HCT116 (cell line): ENCODE results near the gene CDH4. TPM values are rescaled to one million over a fixed set of nuclear protein-coding genes. Genes with fewer than 3 reads are reported as not detected.

ENCODE experiments used
- ATAC-seq: fragments of 200-7000 bp; cut with Tn5 transposase; 2 replicates; pipeline ENCODE4 v1.9.1; 2020; ENCODE audit warnings: mild to moderate bottlenecking, moderate library complexity
- BruUV-seq: library from RNA; stranded (reverse); fragments of 400-500 nt; replicated peaks from 2 replicates; lab custom pipeline; 2021; lab: Mats Ljungman, UMichigan
- CTCF ChIA-PET: fragments of 300-600 bp; sonication (Branson Sonifier 250); formaldehyde crosslinking; loops from one replicate; lab custom pipeline; 2021; ENCODE audit warnings: antibody characterized with exemption; lab: Charles Lee
- POLR2A ChIA-PET: fragments of 300-600, 350-600 bp; sonication (Branson Sonifier 250); formaldehyde crosslinking; loops from one replicate; lab custom pipeline; 2021; ENCODE audit warnings: antibody characterized with exemption; lab: Charles Lee
- RAD21 ChIA-PET, 2 experiments: fragments of 300-600 bp; sonication (Branson Sonifier 250); formaldehyde crosslinking; loops; one replicate each; lab custom pipeline; 2023; ENCODE audit warnings: low total read pairs in 2 of 2; ENCODE audit not compliant: uncharacterized antibody in 2 of 2, unreplicated experiment in 2 of 2, low non-redundant PET in 1 of 2; lab: Charles Lee
- DNase-seq: peaks from one replicate; pipeline ENCODE4 v3.0.0-alpha.2; 2010; ENCODE audit warnings: low read depth, low spot score
- H2AFZ ChIP-seq: fragments of 200-600 bp; shearing (Covaris generic), sonication (generic); 2 replicates; pipeline ENCODE4 v1.6.1; 2017; ENCODE audit warnings: low read depth, mixed run types, mixed read lengths, antibody characterized with exemption, low read length; ENCODE audit not compliant: poor library complexity, severe bottlenecking
- H3K27ac ChIP-seq: 2 replicates; pipeline ENCODE4 v1.5.1; 2012; ENCODE audit warnings: low read depth, low read length
- H3K27me3 ChIP-seq: fragments of 200-600 bp; sonication (generic); 2 replicates; pipeline ENCODE4 v1.6.1; 2016; ENCODE audit warnings: mixed run types, low read length, mixed read lengths; ENCODE audit not compliant: insufficient read depth
- H3K36me3 ChIP-seq, 2 experiments: fragments of 200-500 bp in 1 of 2; fragments of 200-600 bp in 1 of 2; sonication (Bioruptor generic) in 1 of 2; sonication (generic) in 1 of 2; 2 replicates each; pipeline versions ENCODE4 v1.5.1 to v1.6.1; 2014 to 2016; ENCODE audit warnings: low read length in 2 of 2, inconsistent platforms in 1 of 2, mixed read lengths in 1 of 2, mixed run types in 1 of 2; ENCODE audit not compliant: insufficient read depth in 2 of 2, control insufficient read depth in 1 of 2
- H3K4me1 ChIP-seq, 2 experiments: fragments of 200-600 bp in 1 of 2; sonication (generic) in 1 of 2; 2 replicates each; pipeline versions ENCODE4 v1.5.1 to v1.6.1; 2012 to 2017; ENCODE audit warnings: low read length in 2 of 2, inconsistent platforms in 1 of 2, mild to moderate bottlenecking in 1 of 2, mixed read lengths in 1 of 2, mixed run types in 1 of 2, moderate library complexity in 1 of 2; ENCODE audit not compliant: insufficient read depth in 2 of 2, control insufficient read depth in 1 of 2
- H3K4me2 ChIP-seq: fragments of 200-600 bp; sonication (generic); 2 replicates; pipeline ENCODE4 v1.6.1; 2017; ENCODE audit warnings: mixed run types, low read length, mixed read lengths
- H3K4me3 ChIP-seq, 2 experiments: fragments of 200-600 bp in 1 of 2; sonication (generic) in 1 of 2; replicated peaks in 1 of 2; 2 replicates each; pipeline ENCODE4 v1.5.1; 2011 to 2016; ENCODE audit warnings: low read length in 2 of 2, control low read depth in 1 of 2, low read depth in 1 of 2, mild to moderate bottlenecking in 1 of 2, mixed read lengths in 1 of 2, mixed run types in 1 of 2
- H3K79me2 ChIP-seq: fragments of 200-600 bp; sonication (generic); 2 replicates; pipeline ENCODE4 v1.6.1; 2017; ENCODE audit warnings: mild to moderate bottlenecking, mixed run types, low read length, moderate library complexity, mixed read lengths; ENCODE audit not compliant: insufficient read depth
- H3K9ac ChIP-seq: fragments of 200-600 bp; sonication (generic); 2 replicates; pipeline ENCODE4 v1.6.1; 2016; ENCODE audit warnings: low read length, mixed read lengths
- H3K9me2 ChIP-seq: fragments of 200-600 bp; sonication (generic), shearing (Covaris generic); 2 replicates; pipeline ENCODE4 v1.6.1; 2017; ENCODE audit warnings: mixed run types, mild to moderate bottlenecking, moderate library complexity; ENCODE audit not compliant: insufficient read depth
- H3K9me3 ChIP-seq, 2 experiments: fragments of 200-500 bp in 1 of 2; fragments of 200-600 bp in 1 of 2; sonication (Bioruptor generic) in 1 of 2; sonication (generic) in 1 of 2; 2 replicates each; pipeline ENCODE4 v1.6.1; 2014 to 2017; ENCODE audit warnings: low read length in 2 of 2, mixed read lengths in 2 of 2, inconsistent platforms in 1 of 2, low read depth in 1 of 2, mild to moderate bottlenecking in 1 of 2, mixed run types in 1 of 2, moderate library complexity in 1 of 2; ENCODE audit not compliant: control insufficient read depth in 1 of 2, insufficient read depth in 1 of 2
- H4K20me1 ChIP-seq: fragments of 200-600 bp; sonication (generic), shearing (Covaris generic); 2 replicates; pipeline ENCODE4 v1.6.1; 2017; ENCODE audit warnings: mixed run types, mild to moderate bottlenecking, moderate library complexity; ENCODE audit not compliant: insufficient read depth
- CBX3 ChIP-seq: IDR thresholded peaks from 2 replicates; pipeline ENCODE4 v1.6.1; 2012; ENCODE audit warnings: low read depth
- CEBPB ChIP-seq: IDR thresholded peaks from 2 replicates; pipeline ENCODE4 v1.6.1; 2012; ENCODE audit warnings: low read depth
- ELF1 ChIP-seq: IDR thresholded peaks from 2 replicates; pipeline ENCODE4 v1.6.1; 2012; ENCODE audit warnings: low read depth, borderline replicate concordance
- EZH2phosphoT487 ChIP-seq: fragments of 200-600 bp; IDR thresholded peaks from 2 replicates; pipeline ENCODE4 v1.6.1; 2018; ENCODE audit warnings: antibody characterized with exemption, borderline replicate concordance
- JUND ChIP-seq: IDR thresholded peaks from 2 replicates; pipeline ENCODE4 v1.6.1; 2012
- POLR2A ChIP-seq: IDR thresholded peaks from 2 replicates; pipeline ENCODE4 v1.7.0; 2011; ENCODE audit warnings: borderline replicate concordance; ENCODE audit not compliant: insufficient read depth, insufficient read length; ENCODE audit errors: extremely low read depth
- POLR2AphosphoS5 ChIP-seq: IDR thresholded peaks from 2 replicates; pipeline ENCODE4 v1.6.1; 2011; ENCODE audit warnings: mild to moderate bottlenecking, low read depth, low read length, moderate library complexity
- SIN3A ChIP-seq: IDR thresholded peaks from 2 replicates; pipeline ENCODE4 v1.6.1; 2012; ENCODE audit warnings: low read depth
- SRF ChIP-seq: IDR thresholded peaks from 2 replicates; pipeline ENCODE4 v1.6.1; 2012; ENCODE audit warnings: low read depth
- YY1 ChIP-seq: IDR thresholded peaks from 2 replicates; pipeline ENCODE4 v1.6.1; 2011; ENCODE audit warnings: low read length, low read depth, moderate library complexity, mild to moderate bottlenecking; ENCODE audit not compliant: insufficient replicate concordance; ENCODE audit errors: extremely low read depth
- ZFX ChIP-seq: fragments of 450-650 bp; IDR thresholded peaks from 2 replicates; pipeline ENCODE4 v1.6.1; 2017
- ZNF274 ChIP-seq: fragments of 200-500 bp; sonication (Bioruptor generic); IDR thresholded peaks from 2 replicates; pipeline ENCODE4 v1.6.1; 2014; ENCODE audit warnings: mild to moderate bottlenecking, low read depth, low read length, inconsistent platforms
- intact Hi-C: fragments of 100-400 bp; cut with micrococcal nuclease; formaldehyde crosslinking; loops from 2 replicates; pipeline ENCODE4 v1.10.0; 2022
- total RNA-seq: library from RNA; stranded (reverse); gene quantifications from one replicate; pipeline ENCODE4 v1.2.1, GENCODE V29; 2021; ENCODE audit not compliant: unreplicated experiment
- TF ChIP-seq, protein P1 (sequence below): IDR thresholded peaks from 2 replicates; pipeline ENCODE4 v1.6.1; 2012
- TF ChIP-seq, protein P2 (sequence below): IDR thresholded peaks from 2 replicates; pipeline ENCODE4 v1.6.1; 2012; ENCODE audit warnings: low read depth
- TF ChIP-seq, protein P3 (sequence below): IDR thresholded peaks from 2 replicates; pipeline ENCODE4 v1.6.1; 2011; ENCODE audit warnings: mild to moderate bottlenecking, low read length, moderate library complexity; ENCODE audit not compliant: insufficient replicate concordance; ENCODE audit errors: extremely low read depth
- TF ChIP-seq, protein P4 (sequence below), 3 experiments: fragments of 200-600 bp in 1 of 3; sonication (generic) in 1 of 3; IDR thresholded peaks in 2 of 3; conservative IDR thresholded peaks in 1 of 3; 2 replicates each; pipeline ENCODE4 v1.5.1; 2012 to 2017; ENCODE audit warnings: low read depth in 2 of 3, low read length in 2 of 3, antibody characterized with exemption in 1 of 3, borderline replicate concordance in 1 of 3, control low read depth in 1 of 3, mild to moderate bottlenecking in 1 of 3, mixed read lengths in 1 of 3, mixed run types in 1 of 3, moderate library complexity in 1 of 3; ENCODE audit not compliant: insufficient read depth in 1 of 3

The CDH4 gene
- total RNA-seq, 1 experiment from 2014 or later, result not detected

DNA sequence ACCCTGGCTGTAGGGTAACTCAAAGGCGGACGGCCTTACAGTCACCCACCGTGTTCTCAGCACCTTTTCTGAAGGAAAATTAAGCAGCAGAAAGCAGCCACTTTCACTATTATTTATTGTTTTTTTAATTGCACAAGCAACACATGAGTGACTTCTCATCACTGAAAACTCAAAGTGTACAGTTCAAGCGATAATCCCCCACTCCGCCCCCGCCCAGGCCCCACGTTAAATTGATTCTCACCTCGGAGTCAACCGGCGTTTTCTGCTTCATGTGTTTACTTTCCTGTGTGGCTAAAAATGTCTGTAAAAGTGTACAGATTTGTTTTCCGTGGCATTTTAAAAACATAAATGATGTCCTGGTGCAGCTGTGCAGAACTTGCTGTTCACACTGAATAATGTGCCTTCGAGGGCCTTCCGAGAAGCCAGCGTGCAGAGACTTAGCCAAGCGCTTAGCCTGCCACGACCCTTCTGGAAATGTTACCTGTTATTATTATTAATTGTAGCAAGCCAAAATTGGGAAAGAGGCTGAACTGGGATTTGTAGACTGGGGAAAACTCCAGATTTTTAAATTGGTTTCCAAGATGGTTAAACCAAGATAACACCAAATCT, 335.7 kb downstream of the CDH4 start:
- BruUV-seq, result no TSS peak
- intact Hi-C loops, result no loop called here
- Histone ChIP-seq H3K79me2 (no peaks in the 10 kb centered on the region), H2AFZ (no peak overlapping the region), H3K36me3 (no peaks in the 10 kb centered on the region), H3K27me3 (no peaks in the 10 kb centered on the region), H4K20me1 (no peaks in the 10 kb centered on the region), H3K4me3 (no peak overlapping the region), H3K9me2 (no peaks in the 10 kb centered on the region), H3K27ac (no peak overlapping the region), H3K4me2 (no peak overlapping the region), H3K9me3 (no peaks in the 10 kb centered on the region; a peak in 1 of 4 replicates), H3K9ac (no peak overlapping the region), H3K4me1 (no peaks in the 10 kb centered on the region)
- TF ChIP-seq, protein P1, sequence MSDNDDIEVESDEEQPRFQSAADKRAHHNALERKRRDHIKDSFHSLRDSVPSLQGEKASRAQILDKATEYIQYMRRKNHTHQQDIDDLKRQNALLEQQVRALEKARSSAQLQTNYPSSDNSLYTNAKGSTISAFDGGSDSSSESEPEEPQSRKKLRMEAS, result no peak
- TF ChIP-seq JUND (no peak), YY1 (no peak), ELF1 (no peak), POLR2AphosphoS5 (no peak), SRF (no peak), SIN3A (no peak), CEBPB (no peak), ZFX (no peak), CBX3 (no peak), POLR2A (no peak), ZNF274 (no peak), EZH2phosphoT487 (no peak)
- TF ChIP-seq, protein P2, sequence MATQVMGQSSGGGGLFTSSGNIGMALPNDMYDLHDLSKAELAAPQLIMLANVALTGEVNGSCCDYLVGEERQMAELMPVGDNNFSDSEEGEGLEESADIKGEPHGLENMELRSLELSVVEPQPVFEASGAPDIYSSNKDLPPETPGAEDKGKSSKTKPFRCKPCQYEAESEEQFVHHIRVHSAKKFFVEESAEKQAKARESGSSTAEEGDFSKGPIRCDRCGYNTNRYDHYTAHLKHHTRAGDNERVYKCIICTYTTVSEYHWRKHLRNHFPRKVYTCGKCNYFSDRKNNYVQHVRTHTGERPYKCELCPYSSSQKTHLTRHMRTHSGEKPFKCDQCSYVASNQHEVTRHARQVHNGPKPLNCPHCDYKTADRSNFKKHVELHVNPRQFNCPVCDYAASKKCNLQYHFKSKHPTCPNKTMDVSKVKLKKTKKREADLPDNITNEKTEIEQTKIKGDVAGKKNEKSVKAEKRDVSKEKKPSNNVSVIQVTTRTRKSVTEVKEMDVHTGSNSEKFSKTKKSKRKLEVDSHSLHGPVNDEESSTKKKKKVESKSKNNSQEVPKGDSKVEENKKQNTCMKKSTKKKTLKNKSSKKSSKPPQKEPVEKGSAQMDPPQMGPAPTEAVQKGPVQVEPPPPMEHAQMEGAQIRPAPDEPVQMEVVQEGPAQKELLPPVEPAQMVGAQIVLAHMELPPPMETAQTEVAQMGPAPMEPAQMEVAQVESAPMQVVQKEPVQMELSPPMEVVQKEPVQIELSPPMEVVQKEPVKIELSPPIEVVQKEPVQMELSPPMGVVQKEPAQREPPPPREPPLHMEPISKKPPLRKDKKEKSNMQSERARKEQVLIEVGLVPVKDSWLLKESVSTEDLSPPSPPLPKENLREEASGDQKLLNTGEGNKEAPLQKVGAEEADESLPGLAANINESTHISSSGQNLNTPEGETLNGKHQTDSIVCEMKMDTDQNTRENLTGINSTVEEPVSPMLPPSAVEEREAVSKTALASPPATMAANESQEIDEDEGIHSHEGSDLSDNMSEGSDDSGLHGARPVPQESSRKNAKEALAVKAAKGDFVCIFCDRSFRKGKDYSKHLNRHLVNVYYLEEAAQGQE, result no peak
- TF ChIP-seq, protein P3, sequence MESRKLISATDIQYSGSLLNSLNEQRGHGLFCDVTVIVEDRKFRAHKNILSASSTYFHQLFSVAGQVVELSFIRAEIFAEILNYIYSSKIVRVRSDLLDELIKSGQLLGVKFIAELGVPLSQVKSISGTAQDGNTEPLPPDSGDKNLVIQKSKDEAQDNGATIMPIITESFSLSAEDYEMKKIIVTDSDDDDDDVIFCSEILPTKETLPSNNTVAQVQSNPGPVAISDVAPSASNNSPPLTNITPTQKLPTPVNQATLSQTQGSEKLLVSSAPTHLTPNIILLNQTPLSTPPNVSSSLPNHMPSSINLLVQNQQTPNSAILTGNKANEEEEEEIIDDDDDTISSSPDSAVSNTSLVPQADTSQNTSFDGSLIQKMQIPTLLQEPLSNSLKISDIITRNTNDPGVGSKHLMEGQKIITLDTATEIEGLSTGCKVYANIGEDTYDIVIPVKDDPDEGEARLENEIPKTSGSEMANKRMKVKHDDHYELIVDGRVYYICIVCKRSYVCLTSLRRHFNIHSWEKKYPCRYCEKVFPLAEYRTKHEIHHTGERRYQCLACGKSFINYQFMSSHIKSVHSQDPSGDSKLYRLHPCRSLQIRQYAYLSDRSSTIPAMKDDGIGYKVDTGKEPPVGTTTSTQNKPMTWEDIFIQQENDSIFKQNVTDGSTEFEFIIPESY, result no peak
- TF ChIP-seq, protein P4, sequence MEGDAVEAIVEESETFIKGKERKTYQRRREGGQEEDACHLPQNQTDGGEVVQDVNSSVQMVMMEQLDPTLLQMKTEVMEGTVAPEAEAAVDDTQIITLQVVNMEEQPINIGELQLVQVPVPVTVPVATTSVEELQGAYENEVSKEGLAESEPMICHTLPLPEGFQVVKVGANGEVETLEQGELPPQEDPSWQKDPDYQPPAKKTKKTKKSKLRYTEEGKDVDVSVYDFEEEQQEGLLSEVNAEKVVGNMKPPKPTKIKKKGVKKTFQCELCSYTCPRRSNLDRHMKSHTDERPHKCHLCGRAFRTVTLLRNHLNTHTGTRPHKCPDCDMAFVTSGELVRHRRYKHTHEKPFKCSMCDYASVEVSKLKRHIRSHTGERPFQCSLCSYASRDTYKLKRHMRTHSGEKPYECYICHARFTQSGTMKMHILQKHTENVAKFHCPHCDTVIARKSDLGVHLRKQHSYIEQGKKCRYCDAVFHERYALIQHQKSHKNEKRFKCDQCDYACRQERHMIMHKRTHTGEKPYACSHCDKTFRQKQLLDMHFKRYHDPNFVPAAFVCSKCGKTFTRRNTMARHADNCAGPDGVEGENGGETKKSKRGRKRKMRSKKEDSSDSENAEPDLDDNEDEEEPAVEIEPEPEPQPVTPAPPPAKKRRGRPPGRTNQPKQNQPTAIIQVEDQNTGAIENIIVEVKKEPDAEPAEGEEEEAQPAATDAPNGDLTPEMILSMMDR (IDR thresholded peaks at IDR 0.05 in 2 of 3, conservative IDR thresholded peaks at IDR 0.05 in 1 of 3; ENCODE audit: borderline replicate concordance in 1 of 3, insufficient read depth in 1 of 3, low read depth in 2 of 3, low read length in 2 of 3), result no peak
- POLR2A ChIA-PET, result no interaction called here
- RAD21 ChIA-PET, result no interaction called here
- CTCF ChIA-PET, result no interaction called here
- ATAC-seq (no peak), DNase-seq (no peak)
